HG03469 (cell line): Measurements from ENCODE around the gene CD2AP.
"Not testable (repeated sequence)": the region's sequence is repeated elsewhere in the genome, so short reads cannot be mapped to it uniquely, and the experiment has no call there.

Experiments used
- ATAC-seq: cut with Tn5 transposase; IDR thresholded peaks from one replicate; pipeline ENCODE4 v1.9.1; 2021; ENCODE audit warnings: mild to moderate bottlenecking, moderate library complexity, moderate number of reproducible peaks; ENCODE audit not compliant: unreplicated experiment

Gene CD2AP

DNA sequence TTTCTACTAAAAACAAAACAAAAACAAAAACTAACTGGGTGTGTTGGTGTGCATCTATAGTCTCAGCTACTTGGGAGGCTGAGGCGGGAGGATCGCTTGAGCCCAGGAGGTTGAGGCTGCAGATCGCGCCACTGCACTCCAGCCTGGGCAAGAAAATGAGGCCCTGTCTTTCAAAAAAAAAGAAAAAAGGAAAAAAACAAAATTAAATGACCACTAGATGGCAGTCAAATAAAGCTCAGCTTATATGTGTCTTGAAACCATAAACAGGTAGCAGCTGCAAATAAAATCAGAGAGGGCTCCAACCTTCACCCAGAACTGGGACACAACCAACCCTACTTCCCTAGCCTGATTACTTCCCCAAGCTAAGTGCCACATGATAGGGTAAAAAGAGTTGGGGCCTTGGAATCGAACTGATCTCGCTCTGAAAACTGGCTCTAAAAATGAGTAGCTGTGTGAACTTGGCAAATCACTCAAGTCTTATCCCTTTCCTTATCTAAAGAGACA lies 153.7 kb downstream of the CD2AP start:
- ATAC-seq = peak; percentile 55

DNA sequence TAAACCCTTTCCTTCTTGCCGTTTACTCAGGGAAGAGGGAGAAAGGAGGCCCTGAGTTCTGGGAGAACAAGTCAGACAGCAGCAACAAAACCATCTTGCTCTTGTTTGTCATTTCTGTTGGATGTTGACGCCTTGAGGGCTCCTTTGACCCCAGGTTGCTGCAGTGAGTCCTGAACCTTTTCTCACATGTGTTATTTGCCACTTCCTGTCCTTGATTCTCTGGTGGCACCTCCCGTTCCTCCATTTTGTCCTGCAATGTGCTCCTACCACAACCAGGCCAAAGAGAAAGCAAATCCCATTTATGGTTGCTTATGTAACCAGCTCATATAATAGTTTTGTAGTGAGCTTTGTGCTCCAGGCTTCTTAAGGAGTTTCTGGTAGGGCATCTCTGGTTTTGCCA lies 154.2 kb downstream of the CD2AP start:
- ATAC-seq = no peak

DNA sequence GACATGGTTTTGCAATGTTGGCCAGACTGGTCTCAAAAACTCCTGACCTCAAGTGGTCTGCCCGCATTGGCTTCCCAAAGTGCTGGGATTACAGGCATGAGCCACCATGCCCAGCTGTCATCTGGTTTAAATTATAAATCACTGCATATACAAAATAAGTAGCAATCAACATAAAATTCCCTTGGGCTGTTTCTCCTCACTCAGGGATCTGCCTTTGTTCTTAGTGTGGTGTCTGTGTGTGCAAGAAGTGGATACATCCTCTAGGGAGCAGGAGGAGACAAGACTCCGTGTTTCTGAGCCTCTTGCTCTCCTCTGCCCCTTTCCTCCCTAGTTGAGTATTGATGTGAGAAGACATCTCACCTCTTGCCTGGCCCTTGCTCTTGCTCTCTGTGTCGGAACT lies 155.6 kb downstream of the CD2AP start:
- ATAC-seq = no peak

GRCh38 chr6:47634210-47635047 lies 156.8 kb downstream of the CD2AP start:
- no peak for ATAC-seq

DNA sequence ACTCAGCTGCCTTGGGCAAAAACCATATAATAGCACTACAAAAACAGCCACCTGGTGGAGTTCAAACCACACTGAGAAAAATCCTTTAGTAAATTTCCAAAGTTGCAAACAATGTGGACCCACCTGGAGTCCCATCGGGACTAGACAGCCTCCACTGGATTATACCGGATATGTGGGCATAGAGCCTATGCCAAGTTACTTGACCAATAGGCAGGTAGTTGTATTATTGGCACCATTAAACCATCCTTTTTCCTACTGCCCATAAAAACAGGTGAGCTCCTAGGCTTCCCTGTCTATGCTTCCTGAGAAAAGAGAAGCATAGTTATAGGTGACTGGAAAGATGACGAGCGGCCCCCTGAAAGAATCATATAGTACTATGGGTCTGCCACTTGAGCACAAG lies 169.1 kb downstream of the CD2AP start:
- ATAC-seq = no peak

- no peak for ATAC-seq
Observed at GRCh38 chr6:47647188-47647587, 169.6 kb downstream of the CD2AP start.

GRCh38 chr6:47647626-47648025 lies 170.0 kb downstream of the CD2AP start:
- not testable (repeated sequence) for ATAC-seq

DNA sequence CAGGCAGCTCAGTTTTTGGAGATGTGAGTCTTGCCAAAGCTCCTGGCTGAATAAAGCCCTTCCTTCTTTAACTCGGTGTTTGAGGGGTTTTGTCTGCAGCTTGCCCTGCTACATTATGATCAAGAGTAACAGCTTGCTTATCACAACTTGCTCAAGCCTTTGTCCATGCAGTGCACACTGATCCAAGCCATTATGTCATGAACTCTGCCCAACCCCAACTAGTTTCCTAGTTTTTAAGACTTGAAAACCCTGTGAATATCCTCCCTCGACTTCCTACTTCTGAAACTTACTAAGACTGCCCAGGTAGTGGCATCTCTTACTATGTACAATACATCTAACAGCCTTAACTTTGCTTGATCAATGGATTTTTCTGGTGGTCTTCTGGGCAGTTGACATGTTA lies 170.4 kb downstream of the CD2AP start:
- no peak for ATAC-seq

- ATAC-seq = no peak
Observed at GRCh38 chr6:47650553-47651432, 173.2 kb downstream of the CD2AP start.

DNA sequence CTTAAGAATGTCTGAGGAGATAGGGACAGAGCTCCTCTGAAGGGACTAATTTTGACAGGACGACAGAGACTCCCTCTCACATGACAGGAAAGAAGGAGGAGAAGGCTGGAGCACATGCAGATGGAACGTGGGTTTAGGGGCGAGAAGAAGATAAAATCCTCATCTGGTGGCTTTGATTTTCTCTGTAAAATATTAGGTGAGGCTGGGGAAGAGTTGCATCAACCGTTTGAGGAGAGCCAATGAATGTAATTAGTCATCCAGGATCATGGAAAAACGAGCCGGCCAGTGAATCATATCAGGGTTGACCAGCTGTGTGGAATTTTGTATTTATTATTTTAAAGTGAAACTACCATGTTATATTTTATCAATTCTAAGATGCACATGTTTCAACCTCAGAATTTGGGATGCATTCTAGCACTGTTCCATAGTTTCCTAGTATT lies 173.9 kb downstream of the CD2AP start:
- no peak for ATAC-seq

- ATAC-seq = no peak
Observed at GRCh38 chr6:47653706-47654105, 176.1 kb downstream of the CD2AP start.

- no peak for ATAC-seq
Observed at GRCh38 chr6:47654255-47654654, 176.7 kb downstream of the CD2AP start.

- no peak for ATAC-seq
Observed at GRCh38 chr6:47655719-47656595, 178.4 kb downstream of the CD2AP start.

DNA sequence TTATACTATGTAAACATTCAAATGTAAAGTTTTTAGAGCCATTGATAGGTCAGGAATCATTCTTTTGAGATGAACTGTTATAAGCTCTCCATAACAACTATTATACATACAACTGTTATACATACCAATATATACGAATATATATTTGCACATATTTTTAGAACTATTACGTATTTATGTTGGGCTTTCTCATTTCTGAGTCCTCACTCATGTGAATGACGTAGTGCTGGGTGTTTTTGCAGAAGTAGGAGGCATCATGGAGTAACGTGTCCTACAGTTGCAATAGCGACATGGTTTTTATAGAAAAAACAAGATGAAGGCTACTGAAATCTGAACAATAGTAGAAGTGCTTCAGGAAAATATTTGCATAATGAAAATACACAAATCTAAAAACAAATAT lies 184.4 kb downstream of the CD2AP start:
- no peak for ATAC-seq

DNA sequence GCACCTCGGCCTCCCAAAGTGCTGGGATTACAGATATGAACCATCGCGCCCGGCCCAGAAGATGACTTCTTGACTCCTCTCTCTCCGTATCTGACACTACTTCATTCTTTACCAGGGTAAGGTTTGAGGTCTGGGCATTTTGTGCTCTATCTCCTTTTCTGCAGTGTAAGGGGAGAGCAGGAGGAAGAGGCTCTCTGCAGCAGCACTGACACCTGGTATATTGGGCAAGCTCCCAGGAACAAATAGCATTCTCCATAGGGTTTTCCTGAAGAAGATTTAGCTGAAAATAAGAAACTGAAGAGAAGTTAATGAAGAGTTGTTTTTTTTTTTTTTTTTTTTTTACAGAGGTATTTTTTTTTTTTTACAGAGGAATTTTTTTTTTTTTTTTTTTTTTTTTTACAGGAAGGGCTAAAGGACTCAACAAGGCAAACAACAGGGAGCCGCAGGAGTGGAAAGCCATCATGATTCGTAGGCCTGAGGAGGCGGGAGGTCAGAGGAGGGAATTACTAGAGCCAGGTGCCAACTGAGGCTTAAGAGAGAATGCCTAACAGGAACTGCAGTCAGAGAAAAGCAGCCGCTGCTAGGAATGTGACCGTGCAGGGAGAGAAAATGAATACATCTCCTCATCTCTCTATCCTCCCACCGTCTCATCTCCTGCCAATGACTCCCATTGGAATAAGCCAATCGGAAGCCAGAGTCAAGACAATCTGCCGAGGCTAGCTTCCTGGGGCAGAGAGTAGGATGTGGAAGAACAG lies 186.1 kb downstream of the CD2AP start:
- ATAC-seq = no peak

DNA sequence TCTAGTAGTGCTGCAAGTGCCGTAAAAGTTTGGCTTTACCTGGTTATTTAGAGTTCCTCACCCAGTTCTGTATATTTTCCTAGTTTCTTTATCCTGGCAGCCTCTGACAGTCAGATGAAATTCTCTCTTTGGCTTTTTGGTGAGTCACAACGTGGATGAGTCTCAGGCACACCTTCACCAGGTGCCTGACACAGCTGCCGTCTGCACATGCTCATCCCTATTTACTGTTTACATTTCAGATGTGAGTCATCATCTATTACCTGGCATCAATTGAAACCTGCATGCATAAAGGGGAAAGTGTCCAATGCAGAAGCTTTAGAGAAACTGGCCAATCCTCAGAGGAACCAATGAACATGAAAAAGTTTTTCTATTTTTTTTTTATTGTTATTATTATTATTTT lies 187.5 kb downstream of the CD2AP start:
- no peak for ATAC-seq

GRCh38 chr6:47669684-47670513 lies 192.3 kb downstream of the CD2AP start:
- no peak for ATAC-seq

- no peak for ATAC-seq
Observed at GRCh38 chr6:47670851-47671250, 193.3 kb downstream of the CD2AP start.

DNA sequence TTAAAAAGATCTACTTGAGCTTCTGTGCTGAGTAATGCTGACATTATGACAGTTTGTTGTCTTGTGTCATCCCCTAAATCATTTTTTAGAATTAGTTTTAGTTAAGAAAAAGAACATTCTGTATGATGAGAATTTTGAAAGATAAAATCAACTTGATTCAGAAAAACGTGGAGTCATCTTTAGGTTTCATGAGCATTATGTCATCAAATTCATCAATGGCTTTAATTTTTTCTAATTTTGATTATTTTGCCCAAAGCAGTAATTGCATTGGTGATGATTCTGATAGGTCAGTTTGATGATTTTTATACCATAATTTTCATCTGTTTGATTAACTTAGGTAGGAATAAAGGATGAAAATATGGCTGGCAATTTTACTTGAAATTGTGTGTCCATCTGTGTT lies 194.2 kb downstream of the CD2AP start:
- no peak for ATAC-seq
